GM23338 (cell line): Measurements from ENCODE around the gene ATP9B. TPM values are rescaled to one million over a fixed set of nuclear protein-coding genes. Genes with fewer than 3 reads are reported as not detected.

ENCODE experiments used
- ATAC-seq: fragments of 200-7000 bp; cut with Tn5 transposase; 3 replicates; pipeline ENCODE4 v1.9.1; 2020
- DNase-seq: peaks from one replicate; pipeline ENCODE4 v3.0.0-alpha.2; 2015; ENCODE audit warnings: low spot score
- H2AFZ ChIP-seq: fragments of 200-600 bp; sonication (generic); 2 replicates; pipeline ENCODE4 v1.8.0; 2016; ENCODE audit warnings: antibody characterized with exemption, mild to moderate bottlenecking, moderate library complexity
- H3F3A ChIP-seq: fragments of 200-600 bp; sonication (generic); replicated peaks from 2 replicates; pipeline ENCODE4 v1.8.0; 2017; ENCODE audit warnings: antibody characterized with exemption, mixed run types, low read depth
- H3K27ac ChIP-seq: fragments of 200-600 bp; sonication (generic); 2 replicates; pipeline ENCODE4 v1.6.1; 2016; ENCODE audit warnings: low read depth
- H3K27me3 ChIP-seq: fragments of 200-600 bp; sonication (generic); 2 replicates; pipeline ENCODE4 v1.8.0; 2016; ENCODE audit warnings: mild to moderate bottlenecking, mixed run types, moderate library complexity; ENCODE audit not compliant: insufficient read depth
- H3K36me3 ChIP-seq: fragments of 200-600 bp; sonication (generic); 2 replicates; pipeline ENCODE4 v1.8.0; 2016; ENCODE audit warnings: mild to moderate bottlenecking; ENCODE audit not compliant: insufficient read depth
- H3K4me1 ChIP-seq: fragments of 200-600 bp; sonication (generic); 2 replicates; pipeline ENCODE4 v1.8.0; 2016; ENCODE audit warnings: mild to moderate bottlenecking, moderate library complexity; ENCODE audit not compliant: insufficient read depth
- H3K4me2 ChIP-seq: fragments of 200-600 bp; sonication (generic); 2 replicates; pipeline ENCODE4 v1.7.1; 2017; ENCODE audit warnings: mixed run types
- H3K4me3 ChIP-seq: fragments of 200-600 bp; sonication (generic); 2 replicates; pipeline ENCODE4 v1.6.1; 2016; ENCODE audit warnings: mixed run types
- H3K79me2 ChIP-seq: fragments of 200-600 bp; sonication (generic); replicated peaks from 2 replicates; pipeline ENCODE4 v1.8.0; 2017; ENCODE audit warnings: mild to moderate bottlenecking; ENCODE audit not compliant: insufficient read depth
- H3K9me2 ChIP-seq: fragments of 200-600 bp; sonication (generic); 2 replicates; pipeline ENCODE4 v1.8.0; 2017; ENCODE audit not compliant: insufficient read depth
- H4K20me1 ChIP-seq: fragments of 200-600 bp; sonication (generic); replicated peaks from 2 replicates; pipeline ENCODE4 v1.8.0; 2017; ENCODE audit warnings: mild to moderate bottlenecking; ENCODE audit not compliant: insufficient read depth
- H3K27ac Mint-ChIP-seq: 2 replicates; pipeline ENCODE4 v1.8.0; 2020; ENCODE audit warnings: inconsistent platforms, mild to moderate bottlenecking, moderate library complexity, mixed read lengths
- H3K27me3 Mint-ChIP-seq: 3 replicates; pipeline ENCODE4 v1.8.0; 2022; ENCODE audit warnings: low read depth, mild to moderate bottlenecking, moderate library complexity, mixed read lengths, inconsistent platforms; ENCODE audit not compliant: insufficient read depth, poor library complexity
- H3K36me3 Mint-ChIP-seq: 3 replicates; pipeline ENCODE4 v1.8.0; 2021; ENCODE audit warnings: low read depth, mild to moderate bottlenecking, inconsistent platforms, moderate library complexity, mixed read lengths
- H3K4me1 Mint-ChIP-seq: 3 replicates; pipeline ENCODE4 v1.8.0; 2020; ENCODE audit warnings: mild to moderate bottlenecking, inconsistent platforms, mixed read lengths
- H3K4me3 Mint-ChIP-seq: 3 replicates; pipeline ENCODE4 v1.8.0; 2021; ENCODE audit warnings: moderate library complexity, mild to moderate bottlenecking, inconsistent platforms, mixed read lengths
- H3K9me3 Mint-ChIP-seq: 3 replicates; pipeline ENCODE4 v1.8.0; 2020; ENCODE audit warnings: moderate library complexity, mild to moderate bottlenecking, inconsistent platforms, mixed read lengths
- CTCF ChIP-seq, 2 experiments: fragments of 200-600 bp in 1 of 2; sonication (generic) in 1 of 2; conservative IDR thresholded peaks; 2 replicates each; pipeline versions ENCODE4 v1.5.1 to v1.6.1; 2016 to 2017; ENCODE audit warnings: antibody characterized with exemption in 2 of 2, low read depth in 2 of 2, mild to moderate bottlenecking in 2 of 2, moderate library complexity in 1 of 2
- EZH2 ChIP-seq: fragments of 200-600 bp; sonication (generic); IDR thresholded peaks from one replicate; pipeline ENCODE4 v1.8.0; 2017; ENCODE audit warnings: antibody characterized with exemption, mild to moderate bottlenecking, low read depth; ENCODE audit not compliant: unreplicated experiment
- EZH2phosphoT487 ChIP-seq: fragments of 200-600 bp; sonication (generic); IDR thresholded peaks from one replicate; pipeline ENCODE4 v1.8.1; 2018; ENCODE audit warnings: antibody characterized with exemption; ENCODE audit not compliant: unreplicated experiment
- POLR2AphosphoS5 ChIP-seq: IDR thresholded peaks from 2 replicates; pipeline ENCODE4 v1.6.1; 2016; ENCODE audit warnings: antibody characterized with exemption, low read depth
- ZNF114 ChIP-seq: fragments of 250-450 bp; sonication (Bioruptor Pico); IDR thresholded peaks from 2 replicates; pipeline ENCODE4 v1.5.0; 2020; ENCODE audit warnings: mild to moderate bottlenecking, moderate library complexity
- ZNF462 ChIP-seq: fragments of 250-450 bp; sonication (Bioruptor Pico); IDR thresholded peaks from 2 replicates; pipeline ENCODE4 v1.5.0; 2020; ENCODE audit warnings: mild to moderate bottlenecking, moderate library complexity
- polyA plus RNA-seq: library from polyadenylated mRNA; unstranded; fragments of >200 nt; fragmentation: Nextera tagmentation; extraction: Ambion mirVana; gene quantifications from 2 replicates; pipeline ENCODE4 v1.2.1, GENCODE V29; 2016
- total RNA-seq: library from RNA; depleted of rRNA; stranded (reverse); fragments of >200 nt; shearing (Covaris generic); gene quantifications from 2 replicates; pipeline ENCODE4 v1.2.3, GENCODE V29; 2014

ATP9B gene
- total and polyA plus RNA-seq, 2 experiments from 2014 or later = 14.2 to 25.6 TPM

- TF ChIP-seq POLR2AphosphoS5 = no peak
- TF ChIP-seq CTCF (conservative IDR thresholded peaks at IDR 0.05; ENCODE audit: low read depth in 2 of 2) = no peak
- TF ChIP-seq ZNF114 (CRISPR knock-in tag) = no peak
These were observed 323.0 kb downstream of the ATP9B start (continued) for GRCh38 chr18:79392226-79392625.

- Histone ChIP-seq H3K36me3 (no peaks in the 10 kb centered on the region), H3K27me3 (peaks cover 85% of the 10 kb centered on the region), H4K20me1 (no peaks in the 10 kb centered on the region; the same call in 1 of the 2 replicates), H3F3A (no peaks in the 10 kb centered on the region; the same call in 1 of the 2 replicates), H3K4me1 (peaks cover 10% of the 10 kb centered on the region; the same call in 1 of the 2 replicates), H3K27ac (no peak overlapping the region), H2AFZ (peak overlapping the region; percentile 89), H3K4me2 (peak overlapping the region; percentile 90), H3K79me2 (no peaks in the 10 kb centered on the region), H3K9me2 (no peaks in the 10 kb centered on the region), H3K4me3 (peak overlapping the region; percentile 65)
- peak; percentile 5; the same call in 2 of the 3 replicates for ATAC-seq
- Mint-ChIP-seq H3K4me1 (peaks cover 8% of the 10 kb centered on the region), H3K36me3 (no peaks in the 10 kb centered on the region; the same call in 2 of the 3 replicates), H3K9me3 (no peaks in the 10 kb centered on the region; the same call in 1 of the 3 replicates), H3K27me3 (peaks cover 65% of the 10 kb centered on the region), H3K4me3 (peak overlapping the region; percentile 77), H3K27ac (no peak overlapping the region)
- no peak for TF ChIP-seq ZNF114 (CRISPR knock-in tag)
- DNase-seq = no peak
These were observed 324.0 kb downstream of the ATP9B start for GRCh38 chr18:79393181-79393634.

GRCh38 chr18:79393635-79394533 is 324.7 kb downstream of the ATP9B start:
- Mint-ChIP-seq H3K36me3 (no peaks in the 10 kb centered on the region; the same call in 2 of the 3 replicates), H3K4me3 (peak overlapping the region; percentile 77), H3K27ac (no peak overlapping the region), H3K9me3 (no peaks in the 10 kb centered on the region; the same call in 1 of the 3 replicates), H3K4me1 (peaks cover 10% of the 10 kb centered on the region), H3K27me3 (peaks cover 72% of the 10 kb centered on the region)
- Histone ChIP-seq H3K79me2 (no peaks in the 10 kb centered on the region), H3K4me1 (peaks cover 13% of the 10 kb centered on the region; the same call in 1 of the 2 replicates), H3K27ac (no peak overlapping the region), H3K4me3 (peak overlapping the region; percentile 65), H3K9me2 (no peaks in the 10 kb centered on the region), H4K20me1 (no peaks in the 10 kb centered on the region; the same call in 1 of the 2 replicates), H3K27me3 (peaks cover 92% of the 10 kb centered on the region), H3K4me2 (peak overlapping the region; percentile 90), H3F3A (no peaks in the 10 kb centered on the region; the same call in 1 of the 2 replicates), H3K36me3 (no peaks in the 10 kb centered on the region), H2AFZ (peak overlapping the region; percentile 89)
- ATAC-seq (peak; percentile 41), DNase-seq (peak; percentile 76)
- TF ChIP-seq EZH2 (peak; percentile 77), ZNF462 (CRISPR knock-in tag) (no peak), EZH2phosphoT487 (no peak)
